Activated CD8-positive, alpha-beta memory T cell treated with anti-CD3 and anti-CD28 coated beads, Interleukin-2, amount 50 U/mL, for 24 hours (primary cell): ENCODE data around the gene CDR2L.

Experiments used
- DNase-seq: peaks from one replicate; pipeline ENCODE4 v3.0.0-alpha.2; 2020; ENCODE audit errors: extremely low read depth

The CDR2L gene

DNA sequence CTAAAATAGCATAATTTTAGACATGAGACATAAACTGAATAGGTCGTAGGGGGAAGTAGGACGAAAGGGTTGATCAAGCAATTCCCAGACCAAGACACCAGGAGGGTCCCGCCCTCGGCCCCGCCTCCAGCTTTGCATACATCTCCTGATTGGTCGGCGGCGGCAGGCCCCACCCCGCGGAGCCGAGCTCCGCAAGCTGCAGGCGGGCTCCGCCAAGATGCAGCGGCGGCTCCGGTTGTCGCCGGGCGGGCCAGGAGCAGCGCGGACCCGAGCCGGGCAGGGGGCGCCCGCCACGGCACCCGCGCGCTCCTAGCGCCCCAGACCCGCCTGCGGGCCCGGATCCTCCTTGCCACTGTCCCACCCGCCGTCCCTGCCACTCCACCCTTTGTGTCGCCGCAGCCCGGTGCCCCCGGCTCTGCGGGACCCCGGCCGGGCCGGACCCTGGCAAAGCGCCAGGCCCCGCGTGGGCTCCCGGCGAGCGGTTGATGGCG is at the start of gene CDR2L:
TSS of gene CDR2L (plus strand) at position 215 of the 491 bp plus-strand sequence. CDS start 412 bp downstream, outside the sequence.
- peak; percentile 68 for DNase-seq

DNA sequence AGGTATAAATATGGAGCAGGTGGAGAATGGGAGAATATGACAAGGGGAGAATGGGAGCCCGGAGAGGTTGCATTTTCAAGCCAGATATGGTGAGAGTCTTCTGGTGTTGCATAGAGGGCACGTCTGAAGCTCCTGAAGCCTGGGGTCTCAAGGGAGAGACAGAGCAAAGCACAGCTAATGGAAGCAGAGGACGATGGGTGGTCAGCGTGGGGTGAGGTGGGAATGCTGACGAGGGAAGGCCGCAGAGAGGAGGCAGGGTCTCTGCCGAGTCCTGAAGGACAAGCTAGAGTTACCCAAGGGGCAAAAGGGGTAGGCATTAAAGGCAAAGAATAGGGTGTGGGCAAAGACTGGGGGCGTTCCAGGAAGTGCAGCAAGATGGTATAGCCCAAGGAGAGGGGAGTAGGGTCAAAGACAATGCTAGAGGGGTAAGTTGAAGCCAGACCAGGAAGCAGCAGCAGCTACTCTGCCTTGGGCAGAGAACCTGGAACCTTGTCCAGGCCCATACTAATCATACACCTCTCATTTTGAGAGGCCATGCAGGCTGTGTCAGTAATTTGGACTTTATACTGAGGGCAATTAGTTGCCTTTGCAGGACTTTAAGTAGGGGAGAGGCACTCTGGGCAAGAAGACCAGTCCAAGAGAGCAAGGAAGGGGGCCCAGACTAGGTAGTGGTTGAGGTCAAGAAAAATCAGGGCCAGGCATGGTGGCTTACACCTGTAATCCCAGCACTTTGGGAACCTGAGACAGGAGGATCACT is 49.1 kb upstream of the CDR2L start:
- DNase-seq, result no peak

- no peak for DNase-seq
These were observed 47.9 kb upstream of the CDR2L start for GRCh38 chr17:74939534-74939933.

- no peak for DNase-seq
These were observed 46.2 kb upstream of the CDR2L start for GRCh38 chr17:74941128-74941725.

- no peak for DNase-seq
These were observed 43.5 kb upstream of the CDR2L start for GRCh38 chr17:74943808-74944522.

- no peak for DNase-seq
These were observed 41.9 kb upstream of the CDR2L start for GRCh38 chr17:74945543-74945942.

DNA sequence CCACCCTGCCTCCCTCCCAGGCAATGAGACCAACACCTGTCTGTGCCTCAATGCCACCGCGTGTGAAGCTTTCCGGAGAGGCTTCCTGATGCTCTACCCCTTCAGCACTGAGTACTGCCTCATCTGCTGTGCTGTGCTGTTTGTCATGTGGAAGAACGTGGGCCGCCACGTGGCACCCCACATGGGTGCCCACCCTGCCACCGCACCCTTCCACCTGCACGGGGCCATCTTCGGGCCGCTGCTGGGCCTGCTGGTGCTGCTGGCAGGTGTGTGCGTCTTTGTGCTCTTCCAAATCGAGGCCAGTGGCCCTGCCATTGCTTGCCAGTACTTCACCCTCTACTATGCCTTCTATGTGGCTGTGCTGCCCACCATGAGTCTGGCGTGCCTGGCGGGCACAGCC is 40.8 kb upstream of the CDR2L start:
- no peak for DNase-seq

- DNase-seq, result no peak
These were observed 40.2 kb upstream of the CDR2L start for GRCh38 chr17:74947041-74947754.

- no peak for DNase-seq
These were observed 37.8 kb upstream of the CDR2L start for GRCh38 chr17:74949455-74950115.

DNA sequence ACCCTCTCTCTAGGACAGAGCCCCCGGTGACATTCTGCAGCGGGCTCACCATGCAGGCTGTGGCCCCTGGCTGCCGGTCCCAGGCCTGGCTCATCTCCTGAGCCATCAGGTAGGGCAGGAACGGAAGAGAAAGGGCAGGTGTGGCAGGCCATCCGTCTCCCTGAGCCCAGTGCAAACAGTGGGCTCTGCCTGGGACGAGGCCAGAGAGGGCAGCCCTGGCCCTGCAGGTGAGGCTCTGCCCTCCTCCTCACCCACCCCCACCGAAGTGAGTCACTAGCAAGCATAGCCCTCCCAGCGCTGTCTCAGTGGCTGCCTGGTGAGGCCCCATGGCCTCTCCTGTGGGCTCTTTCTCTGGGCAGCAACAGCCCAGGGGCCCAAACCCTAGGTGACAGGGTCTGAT is 37.2 kb upstream of the CDR2L start:
- DNase-seq, result no peak

- no peak for DNase-seq
These were observed 36.4 kb upstream of the CDR2L start for GRCh38 chr17:74951065-74951464.

GRCh38 chr17:74951680-74952421 is 35.6 kb upstream of the CDR2L start:
- no peak for DNase-seq

- no peak for DNase-seq
These were observed 34.9 kb upstream of the CDR2L start for GRCh38 chr17:74952431-74953133.

DNA sequence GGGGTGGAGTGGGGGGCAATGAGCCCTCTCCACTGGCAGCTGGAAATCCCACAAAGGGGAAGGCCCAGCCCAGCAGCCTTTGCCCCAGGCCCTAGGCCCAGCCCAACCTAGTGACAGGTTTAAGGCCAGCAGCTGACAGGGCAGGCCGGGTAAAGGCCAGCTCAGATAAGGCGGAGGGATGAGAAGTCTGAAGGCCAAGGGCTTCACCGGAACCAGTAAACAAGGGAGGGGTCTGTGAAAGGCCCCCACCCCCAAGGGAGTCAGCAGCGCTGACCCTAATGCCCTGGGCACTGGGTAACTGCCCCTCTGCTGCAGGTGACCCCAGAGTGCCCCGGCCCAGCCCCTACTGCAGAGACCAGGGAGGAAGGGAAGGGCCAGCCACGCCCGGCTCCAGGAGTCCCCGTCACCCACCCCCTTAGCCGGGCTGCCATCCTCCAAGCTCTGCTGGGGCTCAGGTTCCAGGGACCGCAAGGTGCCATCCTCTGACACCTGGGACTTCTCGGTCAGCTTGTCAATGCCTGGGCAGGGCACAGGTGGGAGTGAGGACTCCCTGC is 34.2 kb upstream of the CDR2L start:
- DNase-seq, result no peak

DNA sequence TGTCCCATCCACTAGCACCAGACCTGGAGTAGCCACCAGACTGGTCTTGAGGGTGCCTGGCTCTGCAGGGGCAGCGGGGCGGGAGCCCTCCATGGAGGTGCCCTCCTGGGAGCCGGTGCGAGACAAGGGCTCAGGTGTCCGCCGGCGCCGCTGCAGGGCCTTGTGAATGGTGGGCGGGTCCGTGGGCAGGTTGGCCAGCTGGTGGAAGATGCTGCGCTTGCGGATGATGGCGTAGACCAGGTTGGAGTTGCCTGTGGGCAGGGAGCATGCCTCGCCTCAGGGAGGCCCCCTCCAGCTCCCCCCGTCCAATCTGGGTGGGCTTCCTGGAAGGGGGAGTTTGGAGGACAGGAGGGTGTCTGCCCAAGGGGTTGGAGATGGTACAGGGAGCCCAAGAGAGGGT is 33.3 kb upstream of the CDR2L start:
- DNase-seq, result no peak

DNA sequence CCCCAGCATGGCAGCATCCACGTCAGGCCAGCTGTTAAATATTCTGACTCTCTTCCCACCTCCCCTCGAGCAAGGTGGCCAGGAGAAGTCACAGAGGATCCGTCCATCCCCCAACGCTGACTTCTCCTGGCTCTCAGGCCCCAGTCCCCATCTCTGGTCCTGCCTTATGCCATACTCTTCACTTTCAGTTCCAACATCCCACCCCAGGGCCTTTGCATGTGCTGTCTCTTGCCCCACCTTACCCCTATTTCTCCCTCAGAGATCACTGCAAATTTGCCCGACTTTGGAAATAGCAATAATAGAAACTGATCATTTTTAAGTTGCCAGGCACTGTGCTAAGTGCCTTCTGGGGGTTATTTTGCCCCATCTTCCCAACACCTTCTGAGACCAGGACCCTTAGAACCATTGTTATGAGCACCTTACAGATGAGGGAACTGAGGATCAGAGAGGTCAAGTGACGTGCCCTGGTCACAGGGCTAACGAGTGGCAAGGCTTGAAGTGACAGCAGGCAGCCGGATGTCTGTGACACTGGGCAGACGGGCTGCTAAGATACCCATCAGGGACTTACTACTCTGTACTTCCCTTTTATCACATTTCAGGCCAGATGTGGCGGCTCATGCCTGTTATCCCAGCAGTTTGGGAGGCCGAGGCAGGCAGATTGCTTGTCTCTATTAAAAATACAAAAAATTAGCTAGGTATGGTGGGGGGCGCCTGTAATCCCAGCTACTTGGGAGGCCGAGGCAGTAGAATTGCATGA is 32.6 kb upstream of the CDR2L start:
- no peak for DNase-seq

GRCh38 chr17:74956093-74956492 is 31.3 kb upstream of the CDR2L start:
- no peak for DNase-seq

- DNase-seq, result peak; percentile 37
These were observed 29.3 kb upstream of the CDR2L start for GRCh38 chr17:74957935-74958740.
